Limb (tissue), 2 donors: ENCODE measurements around the gene IMPDH2.

Experiments
- DNase-seq, 2 donors: peaks; one replicate each; pipeline ENCODE4 v3.0.0-alpha.2; 2016; ENCODE audit errors: extremely low spot score in 2 of 2

Gene IMPDH2

DNA sequence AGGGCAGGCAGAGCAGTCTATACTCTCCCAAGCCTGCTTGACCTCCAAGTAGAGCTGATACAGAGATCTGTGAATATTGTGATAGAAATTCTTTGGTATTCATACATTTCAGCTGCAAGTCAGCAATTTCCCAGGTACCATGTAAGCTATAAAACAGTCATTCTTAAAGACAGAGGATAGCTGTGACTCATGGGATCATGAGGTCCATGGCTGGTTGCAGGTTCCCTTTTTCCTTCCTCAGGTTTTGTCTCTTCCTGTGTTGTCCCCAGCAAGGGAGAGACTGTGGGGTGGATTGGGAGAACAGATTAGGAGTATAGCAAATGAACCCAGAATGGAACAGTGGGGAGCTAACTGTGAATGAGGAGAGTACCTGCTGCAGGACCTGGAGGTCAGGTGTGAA is 44.5 kb downstream of the IMPDH2 start:
- no peak for DNase-seq

DNA sequence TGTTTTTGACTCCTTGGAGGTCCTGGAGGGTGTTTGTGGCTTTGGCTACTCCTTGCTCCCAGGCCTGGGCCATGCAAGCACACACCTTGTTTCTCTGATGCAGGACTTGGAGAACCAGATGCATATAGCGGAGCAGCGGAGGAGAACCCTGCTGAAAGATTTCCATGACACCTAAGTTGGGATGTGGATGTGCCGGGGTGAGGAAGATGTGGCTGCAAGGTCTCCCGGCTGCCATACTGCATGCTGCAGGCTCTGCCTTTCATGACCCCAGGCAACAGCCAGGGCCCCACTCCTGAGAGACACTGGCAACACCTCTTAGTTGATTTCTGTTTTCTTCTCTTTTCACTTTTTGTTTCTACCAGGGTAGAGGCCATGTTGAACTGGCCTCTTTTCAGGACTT is 46.1 kb downstream of the IMPDH2 start:
- DNase-seq, result no peak

DNA sequence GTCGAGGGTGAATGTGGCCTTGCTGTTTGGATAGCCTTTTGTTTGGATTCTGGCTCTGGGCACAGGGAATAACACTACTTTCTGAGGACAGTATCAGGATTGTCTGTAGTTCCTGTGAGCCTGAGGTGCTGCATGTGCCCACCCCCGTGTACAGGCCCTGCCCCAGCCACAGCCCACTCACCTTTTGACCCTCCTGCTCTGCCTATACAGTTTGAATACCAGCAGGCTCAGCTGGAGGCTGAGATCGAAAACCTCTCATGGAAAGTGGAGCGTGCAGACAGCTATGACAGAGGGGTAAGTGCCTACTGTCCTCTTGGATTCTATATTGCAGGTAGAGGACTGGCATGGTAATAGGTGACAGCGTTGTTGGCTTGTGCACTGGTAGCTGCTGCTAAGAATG is 46.5 kb downstream of the IMPDH2 start:
- DNase-seq, result no peak

DNA sequence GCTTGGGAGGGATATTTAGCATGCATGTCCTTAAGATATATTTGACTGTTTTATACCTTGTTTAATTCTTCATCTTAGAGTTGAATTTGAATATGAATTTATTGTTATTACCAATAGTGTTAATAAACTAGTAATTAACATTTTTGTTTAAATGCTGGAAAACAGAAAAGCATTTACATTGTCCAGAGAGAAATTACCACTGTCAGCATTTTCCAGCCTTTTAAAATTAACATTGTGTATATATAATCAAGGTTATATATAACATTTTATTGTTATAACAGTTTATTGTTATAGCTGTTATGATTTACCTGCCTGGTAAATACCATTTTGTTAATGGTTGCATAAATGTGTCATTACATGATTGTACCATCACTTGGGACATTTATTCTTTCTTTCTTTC is 47.2 kb downstream of the IMPDH2 start:
- DNase-seq, result no peak

DNA sequence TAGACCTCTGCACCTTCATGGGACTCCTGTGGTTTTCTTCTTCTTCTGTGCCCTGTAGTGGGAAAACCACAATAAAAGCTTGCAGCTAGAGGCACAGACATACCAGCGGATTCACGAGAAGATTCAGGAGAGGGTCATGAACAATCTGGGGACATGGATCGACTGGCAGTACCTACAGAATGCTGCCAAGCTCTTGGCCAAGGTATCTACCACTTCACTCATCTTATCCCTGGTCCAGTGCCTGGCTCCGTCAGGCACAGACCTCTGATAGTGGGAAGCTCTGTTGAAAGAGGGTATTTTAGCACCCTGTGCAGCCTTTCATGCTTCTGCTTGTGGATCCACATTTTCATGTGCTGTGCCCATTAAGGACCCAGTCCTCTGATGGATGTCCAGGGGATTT is 48.9 kb downstream of the IMPDH2 start:
- no peak for DNase-seq

DNA sequence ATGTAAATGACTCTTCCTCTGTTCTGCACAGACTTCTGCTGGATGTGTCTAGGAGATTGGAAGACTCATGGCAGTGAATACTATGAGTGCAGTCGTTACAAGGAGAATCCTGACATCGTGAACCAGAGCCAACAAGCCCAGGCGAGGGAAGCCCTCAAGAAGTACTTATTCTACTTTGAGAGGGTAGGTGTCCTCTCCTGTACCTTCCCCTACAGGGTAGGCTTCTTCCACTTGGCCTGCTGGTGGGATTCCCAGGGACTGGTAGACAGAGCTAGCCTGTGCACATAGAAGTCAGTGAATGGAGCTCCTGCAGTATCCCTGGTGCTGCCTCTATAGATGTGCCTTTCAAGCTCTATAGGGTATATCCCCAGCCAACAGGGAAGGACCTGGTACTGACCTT is 49.7 kb downstream of the IMPDH2 start:
- DNase-seq, result no peak
